K562 (cell line): Measurements from ENCODE around the gene ANK3.

Experiments used
- CTCF ChIP-seq, 3 experiments: IDR thresholded peaks in 2 of 3; conservative IDR thresholded peaks in 1 of 3; 2 replicates each; pipeline ENCODE4 v1.5.1; 2011 to 2012; ENCODE audit warnings: low read length in 3 of 3, mild to moderate bottlenecking in 3 of 3, control low read depth in 2 of 3, improper control_type of control experiment in 1 of 3, inconsistent platforms in 1 of 3, low read depth in 1 of 3, mixed read lengths in 1 of 3, moderate library complexity in 1 of 3; ENCODE audit not compliant: insufficient read depth in 2 of 3
- JUN ChIP-seq, 2 experiments: sonication (generic) in 1 of 2; formaldehyde crosslinking in 1 of 2; IDR thresholded peaks; 2 replicates each; pipeline versions ENCODE4 v1.6.1 to v1.8.0; 2012 to 2022; ENCODE audit warnings: borderline replicate concordance in 2 of 2, mild to moderate bottlenecking in 2 of 2, improper control_type of control experiment in 1 of 2, low read depth in 1 of 2, low read length in 1 of 2, missing genetic modification reagents in 1 of 2
- MYC ChIP-seq, 2 experiments: fragments of 250-450 bp in 1 of 2; sonication (Bioruptor Pico) in 1 of 2; IDR thresholded peaks; 2 replicates each; pipeline versions ENCODE4 v1.5.1 to v1.6.1; 2012 to 2021; ENCODE audit warnings: low read depth in 2 of 2, borderline replicate concordance in 1 of 2, improper control_type of control experiment in 1 of 2, low read length in 1 of 2, mild to moderate bottlenecking in 1 of 2, moderate library complexity in 1 of 2
- TEAD4 ChIP-seq, 2 experiments: sonication (generic) in 1 of 2; formaldehyde crosslinking in 1 of 2; IDR thresholded peaks; 2 replicates each; pipeline versions ENCODE4 v1.6.1 to v1.8.0; 2012 to 2022; ENCODE audit warnings: borderline replicate concordance in 1 of 2, inconsistent platforms in 1 of 2, low read length in 1 of 2, mild to moderate bottlenecking in 1 of 2, missing genetic modification reagents in 1 of 2
- THAP7 ChIP-seq: fragments of 250-450 bp; sonication (Bioruptor Pico); IDR thresholded peaks from 2 replicates; pipeline ENCODE4 v1.5.0; 2021

- TF ChIP-seq CTCF (IDR thresholded peaks at IDR 0.05 in 2 of 3, conservative IDR thresholded peaks at IDR 0.05 in 1 of 3; ENCODE audit: insufficient read depth in 2 of 3, low read depth in 1 of 3, low read length in 3 of 3) (no peak), JUN (IDR thresholded peaks at IDR 0.05; ENCODE audit: borderline replicate concordance, low read depth, low read length) (no peak), JUN (CRISPR knock-in tag; IDR thresholded peaks at IDR 0.05; ENCODE audit: borderline replicate concordance) (no peak), MYC (IDR thresholded peaks at IDR 0.05; ENCODE audit: low read depth, low read length) (no peak), MYC (CRISPR knock-in tag; IDR thresholded peaks at IDR 0.05; ENCODE audit: borderline replicate concordance, low read depth) (no peak), TEAD4 (IDR thresholded peaks at IDR 0.05; ENCODE audit: low read length) (no peak), TEAD4 (CRISPR knock-in tag; IDR thresholded peaks at IDR 0.05; ENCODE audit: borderline replicate concordance) (no peak), THAP7 (no peak)
Measured at GRCh38 chr10:60105295-60105695, 284.4 kb downstream of the ANK3 start.
